Endodermal cell (in vitro differentiated cells): ENCODE data around the gene EPSTI1. TPM values are rescaled to one million over a fixed set of nuclear protein-coding genes. Genes with fewer than 3 reads are reported as not detected.

Experiments used
- DNase-seq: peaks from one replicate; pipeline ENCODE4 v3.0.0-alpha.2; 2017
- H3K27ac ChIP-seq: 2 replicates; pipeline ENCODE4 v1.5.1; 2013; ENCODE audit warnings: mild to moderate bottlenecking, low read depth, low read length, moderate library complexity
- H3K27me3 ChIP-seq: 2 replicates; pipeline ENCODE4 v1.6.1; 2013; ENCODE audit warnings: mild to moderate bottlenecking, low read length, moderate library complexity; ENCODE audit not compliant: insufficient read depth, control insufficient read depth, poor library complexity, severe bottlenecking
- H3K36me3 ChIP-seq: 2 replicates; pipeline ENCODE4 v1.7.0; 2013; ENCODE audit warnings: mild to moderate bottlenecking, low read length, moderate library complexity; ENCODE audit not compliant: control insufficient read depth, insufficient read depth
- H3K4me1 ChIP-seq: one replicate; pipeline ENCODE4 v1.7.0; 2013; ENCODE audit warnings: low read length; ENCODE audit not compliant: control insufficient read depth, insufficient read depth
- H3K4me3 ChIP-seq: 2 replicates; pipeline ENCODE4 v1.5.1; 2013; ENCODE audit warnings: mild to moderate bottlenecking, low read length, moderate library complexity
- H3K9ac ChIP-seq: 2 replicates; pipeline ENCODE4 v1.6.1; 2013; ENCODE audit warnings: mild to moderate bottlenecking, low read length, moderate library complexity; ENCODE audit not compliant: poor library complexity, severe bottlenecking; ENCODE audit errors: extremely low read depth
- H3K9me3 ChIP-seq: 2 replicates; pipeline ENCODE4 v1.6.1; 2013; ENCODE audit warnings: mild to moderate bottlenecking, low read length, moderate library complexity; ENCODE audit not compliant: control insufficient read depth
- H3K27ac Mint-ChIP-seq: 2 replicates; pipeline ENCODE4 v1.8.0; 2020; ENCODE audit warnings: mixed read lengths
- H3K27me3 Mint-ChIP-seq: 2 replicates; pipeline ENCODE4 v1.8.0; 2021; ENCODE audit warnings: mild to moderate bottlenecking, mixed read lengths; ENCODE audit not compliant: insufficient read depth
- H3K36me3 Mint-ChIP-seq: 2 replicates; pipeline ENCODE4 v1.8.0; 2020; ENCODE audit warnings: low read depth, mixed read lengths
- H3K4me1 Mint-ChIP-seq: 2 replicates; pipeline ENCODE4 v1.8.0; 2020; ENCODE audit warnings: mixed read lengths
- H3K4me3 Mint-ChIP-seq: 2 replicates; pipeline ENCODE4 v1.8.0; 2020; ENCODE audit warnings: mild to moderate bottlenecking, moderate library complexity, mixed read lengths
- H3K9me3 Mint-ChIP-seq: 2 replicates; pipeline ENCODE4 v1.8.0; 2020; ENCODE audit warnings: mild to moderate bottlenecking, mixed read lengths
- WGBS, 2 experiments: methylation state at CpG; one replicate each; pipeline versions ENCODE4 v1.1.5 to v1.1.7; 2013; ENCODE audit warnings: missing lambda C conversion rate in 2 of 2, mixed read lengths in 1 of 2; ENCODE audit not compliant: insufficient coverage in 1 of 2, insufficient read length in 1 of 2; 5-methylcytosine and 5-hydroxymethylcytosine counted together
- total RNA-seq, 2 donors: library from RNA; stranded (reverse); fragmentation: NEBNext Ultra II Directional in 1 of 2; extraction: Animal tissue kit (Norgen Biotek cat#: 25700) in 1 of 2; gene quantifications; 2 replicates in 1 of 2; 3 replicates in 1 of 2; pipeline ENCODE4 v1.2.1, GENCODE V29; 2021
- TF ChIP-seq, protein P1 (sequence below): fragments of 200-600 bp; sonication (generic); conservative IDR thresholded peaks from 2 replicates; pipeline ENCODE4 v1.5.0; 2021; ENCODE audit warnings: antibody characterized with exemption, mild to moderate bottlenecking

Gene EPSTI1
- total RNA-seq, 2 donors from 2014 or later = 33.8 to 101 TPM

DNA sequence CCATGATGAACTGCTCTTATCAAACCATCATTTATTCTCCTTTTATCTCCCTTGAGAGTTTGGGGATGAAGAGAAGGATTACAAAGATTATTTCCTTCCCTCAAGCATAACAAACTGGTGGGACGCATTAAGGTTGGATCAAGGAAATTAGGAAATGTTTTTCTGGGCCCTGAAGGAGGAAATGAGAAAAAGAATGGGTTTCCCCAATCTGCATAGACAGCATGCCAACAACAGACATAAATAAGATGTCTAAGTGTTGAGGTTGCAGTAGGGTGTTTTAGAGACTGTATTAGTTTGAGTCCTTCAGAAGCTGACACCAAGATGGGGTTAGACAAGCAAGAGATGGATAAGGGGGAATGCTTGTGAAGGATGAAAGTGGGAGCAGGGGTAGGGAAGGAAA lies 7.3 kb downstream of the EPSTI1 start:
- no peaks in the 10 kb centered on the region for H3K9me3 Mint-ChIP-seq
- H3K36me3 ChIP-seq = peaks cover 47% of the 10 kb centered on the region
- H3K27ac Mint-ChIP-seq = no peak overlapping the region
- H3K27me3 Mint-ChIP-seq = no peaks in the 10 kb centered on the region
- H3K4me3 ChIP-seq = no peak overlapping the region
- peaks cover 7% of the 10 kb centered on the region for H3K36me3 Mint-ChIP-seq
- DNase-seq = no peak
- peaks cover 25% of the 10 kb centered on the region for H3K4me1 Mint-ChIP-seq
- 100% methylated on average over 1 of the region's 1 CpG; no CpG with 5 or more reads in 1 of the 2 experiments for WGBS, 2 experiments
- H3K4me3 Mint-ChIP-seq = no peak overlapping the region
- H3K27me3 ChIP-seq = no peaks in the 10 kb centered on the region
- H3K4me1 ChIP-seq = peaks cover 17% of the 10 kb centered on the region
- TF ChIP-seq, protein P1, sequence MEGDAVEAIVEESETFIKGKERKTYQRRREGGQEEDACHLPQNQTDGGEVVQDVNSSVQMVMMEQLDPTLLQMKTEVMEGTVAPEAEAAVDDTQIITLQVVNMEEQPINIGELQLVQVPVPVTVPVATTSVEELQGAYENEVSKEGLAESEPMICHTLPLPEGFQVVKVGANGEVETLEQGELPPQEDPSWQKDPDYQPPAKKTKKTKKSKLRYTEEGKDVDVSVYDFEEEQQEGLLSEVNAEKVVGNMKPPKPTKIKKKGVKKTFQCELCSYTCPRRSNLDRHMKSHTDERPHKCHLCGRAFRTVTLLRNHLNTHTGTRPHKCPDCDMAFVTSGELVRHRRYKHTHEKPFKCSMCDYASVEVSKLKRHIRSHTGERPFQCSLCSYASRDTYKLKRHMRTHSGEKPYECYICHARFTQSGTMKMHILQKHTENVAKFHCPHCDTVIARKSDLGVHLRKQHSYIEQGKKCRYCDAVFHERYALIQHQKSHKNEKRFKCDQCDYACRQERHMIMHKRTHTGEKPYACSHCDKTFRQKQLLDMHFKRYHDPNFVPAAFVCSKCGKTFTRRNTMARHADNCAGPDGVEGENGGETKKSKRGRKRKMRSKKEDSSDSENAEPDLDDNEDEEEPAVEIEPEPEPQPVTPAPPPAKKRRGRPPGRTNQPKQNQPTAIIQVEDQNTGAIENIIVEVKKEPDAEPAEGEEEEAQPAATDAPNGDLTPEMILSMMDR = no peak
- H3K27ac ChIP-seq = no peak overlapping the region
- no peaks in the 10 kb centered on the region for H3K9me3 ChIP-seq
- H3K9ac ChIP-seq = no peak overlapping the region

DNA sequence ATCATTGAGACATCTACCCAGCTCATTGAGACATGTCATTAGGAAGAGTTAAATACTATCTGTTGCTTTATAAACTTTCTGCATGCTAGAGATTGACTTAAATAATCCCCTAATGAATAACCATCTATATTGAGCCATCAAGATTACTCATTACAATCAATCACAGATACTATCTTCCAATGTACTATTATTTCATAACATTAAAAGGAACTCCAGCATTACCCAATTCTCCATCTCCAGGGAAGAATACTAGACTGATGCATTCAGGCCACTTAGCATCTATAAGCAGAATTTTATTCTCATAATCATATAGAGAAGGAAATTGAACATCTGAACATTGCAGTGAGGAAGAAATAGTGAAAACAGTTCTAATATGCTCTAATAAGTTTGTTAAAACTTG lies 8.0 kb downstream of the EPSTI1 start:
- H3K4me3 Mint-ChIP-seq = no peak overlapping the region
- H3K27ac ChIP-seq = no peak overlapping the region
- H3K4me3 ChIP-seq = no peak overlapping the region
- H3K9ac ChIP-seq = no peak overlapping the region
- H3K36me3 Mint-ChIP-seq = peaks cover 8% of the 10 kb centered on the region
- H3K9me3 Mint-ChIP-seq = no peaks in the 10 kb centered on the region
- no peaks in the 10 kb centered on the region for H3K27me3 ChIP-seq
- peaks cover 49% of the 10 kb centered on the region for H3K36me3 ChIP-seq
- peaks cover 17% of the 10 kb centered on the region for H3K4me1 ChIP-seq
- no peaks in the 10 kb centered on the region for H3K27me3 Mint-ChIP-seq
- no peak for DNase-seq
- no peaks in the 10 kb centered on the region for H3K9me3 ChIP-seq
- peaks cover 25% of the 10 kb centered on the region for H3K4me1 Mint-ChIP-seq
- TF ChIP-seq, protein P1 = no peak
- H3K27ac Mint-ChIP-seq = no peak overlapping the region

DNA sequence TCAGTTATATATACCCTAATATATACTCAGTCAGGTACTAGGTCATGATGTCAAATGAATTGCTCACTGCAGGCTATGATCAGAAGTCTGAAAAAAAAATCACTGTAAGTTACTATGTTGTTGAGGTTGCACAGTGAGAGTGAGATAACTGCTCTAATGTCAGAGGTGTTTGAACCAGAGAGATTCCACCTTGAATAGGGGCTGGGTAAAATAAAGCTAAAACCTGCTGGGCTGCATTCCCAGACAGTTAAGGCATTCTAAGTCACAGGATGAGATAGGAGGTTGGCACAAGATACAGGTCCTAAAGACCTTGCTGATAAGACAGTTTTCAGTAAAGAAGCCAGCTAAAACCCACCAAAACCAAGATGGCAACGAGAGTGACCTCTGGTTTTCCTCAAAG lies 10.2 kb downstream of the EPSTI1 start:
- H3K4me3 ChIP-seq = peak overlapping the region; percentile 56
- Mint-ChIP-seq H3K36me3 (peaks cover 18% of the 10 kb centered on the region), H3K27ac (peak overlapping the region; percentile 91), H3K27me3 (no peaks in the 10 kb centered on the region), H3K4me3 (no peak overlapping the region), H3K4me1 (peaks cover 30% of the 10 kb centered on the region), H3K9me3 (peaks cover 8% of the 10 kb centered on the region)
- peaks cover 52% of the 10 kb centered on the region for H3K36me3 ChIP-seq
- H3K4me1 ChIP-seq = peaks cover 15% of the 10 kb centered on the region
- H3K27me3 ChIP-seq = no peaks in the 10 kb centered on the region
- TF ChIP-seq, protein P1 = no peak
- peaks cover 9% of the 10 kb centered on the region for H3K9me3 ChIP-seq
- H3K9ac ChIP-seq = no peak overlapping the region
- peak; percentile 55 for DNase-seq
- 92% methylated on average over 1 of the region's 1 CpG; no CpG with 5 or more reads in 1 of the 2 experiments for WGBS, 2 experiments
- H3K27ac ChIP-seq = no peak overlapping the region
